Endothelial cell of umbilical vein (primary cell): ENCODE data around the gene ZPBP2. TPM values are rescaled to one million over a fixed set of nuclear protein-coding genes. Genes with fewer than 3 reads are reported as not detected.

ENCODE experiments used
- BruUV-seq: library from RNA; stranded (reverse); fragments of 400-500 nt; replicated peaks from 2 replicates; lab custom pipeline; 2021; lab: Mats Ljungman, UMichigan
- CTCF ChIA-PET: fragments of 300-600, 350-600 bp; sonication (Branson Sonifier 250); formaldehyde crosslinking; loops from one replicate; lab custom pipeline; 2021; ENCODE audit warnings: antibody characterized with exemption, inconsistent platforms; lab: Charles Lee
- POLR2A ChIA-PET: fragments of 300-600, 350-600 bp; sonication (Branson Sonifier 250); formaldehyde crosslinking; loops from one replicate; lab custom pipeline; 2021; ENCODE audit warnings: antibody characterized with exemption, inconsistent platforms; lab: Charles Lee
- DNase-seq: peaks from one replicate; pipeline ENCODE4 v3.0.0-alpha.2; 2011; ENCODE audit warnings: low read depth, low spot score
- FAIRE-seq: peaks from 2 replicates; lab custom pipeline; 2011; peaks lifted over from hg19 to GRCh38; lab: Jason Lieb, UNC
- H2AFZ ChIP-seq: 2 replicates; pipeline ENCODE4 v1.6.0; 2012; ENCODE audit warnings: low read depth, low read length, control low read depth, inconsistent platforms
- H3K27ac ChIP-seq: 2 replicates; pipeline ENCODE4 v1.5.1; 2011; ENCODE audit warnings: low read depth, mild to moderate bottlenecking, control low read depth, low read length, moderate library complexity; ENCODE audit not compliant: insufficient read depth
- H3K27me3 ChIP-seq, 2 experiments: 2 replicates each; pipeline versions ENCODE4 v1.6.0 to v1.6.1; 2011; ENCODE audit warnings: low read length in 2 of 2, mixed read lengths in 1 of 2; ENCODE audit not compliant: control insufficient read depth in 2 of 2, insufficient read depth in 2 of 2
- H3K36me3 ChIP-seq, 2 experiments: 2 replicates in 1 of 2; 3 replicates in 1 of 2; pipeline ENCODE4 v1.5.1; 2011; ENCODE audit warnings: low read length in 2 of 2, mild to moderate bottlenecking in 1 of 2, moderate library complexity in 1 of 2; ENCODE audit not compliant: control insufficient read depth in 2 of 2, insufficient read depth in 2 of 2; ENCODE audit errors: extremely low read depth in 1 of 2
- H3K4me1 ChIP-seq: 3 replicates; pipeline ENCODE4 v1.5.1; 2011; ENCODE audit warnings: mild to moderate bottlenecking, low read length; ENCODE audit not compliant: control insufficient read depth, insufficient read depth; ENCODE audit errors: extremely low read depth
- H3K4me2 ChIP-seq: 2 replicates; pipeline ENCODE4 v1.6.1; 2011; ENCODE audit warnings: low read length, control low read depth, mixed read lengths; ENCODE audit not compliant: insufficient read depth
- H3K4me3 ChIP-seq, 3 experiments: fragments of 200-600 bp in 1 of 3; sonication (generic), shearing (Covaris generic) in 1 of 3; replicated peaks in 1 of 3; 2 replicates each; pipeline ENCODE4 v1.5.1; 2011 to 2016; ENCODE audit warnings: control low read depth in 3 of 3, low read length in 3 of 3, mild to moderate bottlenecking in 2 of 3, inconsistent platforms in 1 of 3, low read depth in 1 of 3, moderate library complexity in 1 of 3; ENCODE audit not compliant: insufficient read depth in 1 of 3
- H3K79me2 ChIP-seq: 2 replicates; pipeline ENCODE4 v1.6.0; 2012; ENCODE audit warnings: low read length, inconsistent platforms; ENCODE audit not compliant: control insufficient read depth, insufficient read depth
- H3K9ac ChIP-seq: replicated peaks from 2 replicates; pipeline ENCODE3; 2011; ENCODE audit warnings: low read length, control low read depth; ENCODE audit not compliant: insufficient read depth; ENCODE audit errors: extremely low read depth
- H3K9me1 ChIP-seq: replicated peaks from 3 replicates; pipeline ENCODE4 v1.6.0; 2011; ENCODE audit warnings: mild to moderate bottlenecking, low read length; ENCODE audit not compliant: control insufficient read depth, insufficient read depth; ENCODE audit errors: extremely low read depth
- H3K9me3 ChIP-seq: replicated peaks from 2 replicates; pipeline ENCODE4 v1.5.1; 2012; ENCODE audit warnings: low read length, inconsistent platforms; ENCODE audit not compliant: control insufficient read depth, insufficient read depth
- H4K20me1 ChIP-seq: replicated peaks from 2 replicates; pipeline ENCODE3; 2011; ENCODE audit warnings: mild to moderate bottlenecking, low read length; ENCODE audit not compliant: control insufficient read depth, insufficient read depth; ENCODE audit errors: extremely low read depth
- CTCF ChIP-seq, 2 donors: IDR thresholded peaks; 1 replicate in 1 of 2; 2 replicates in 1 of 2; pipeline ENCODE4 v1.5.1; 2011; ENCODE audit warnings: low read length in 2 of 2, mild to moderate bottlenecking in 2 of 2, moderate library complexity in 2 of 2, control low read depth in 1 of 2, inconsistent platforms in 1 of 2, low read depth in 1 of 2; ENCODE audit not compliant: insufficient read depth in 1 of 2; ENCODE audit errors: extremely low read depth in 1 of 2
- EZH2 ChIP-seq: IDR thresholded peaks from 2 replicates; pipeline ENCODE4 v1.6.1; 2012; ENCODE audit warnings: borderline replicate concordance, low read depth, mild to moderate bottlenecking, moderate library complexity, low read length, inconsistent platforms; ENCODE audit not compliant: severe bottlenecking
- FOS ChIP-seq: IDR thresholded peaks from 2 replicates; pipeline ENCODE4 v1.6.1; 2011; ENCODE audit warnings: mild to moderate bottlenecking, low read length, moderate library complexity, borderline replicate concordance; ENCODE audit not compliant: insufficient read depth
- GATA2 ChIP-seq: IDR thresholded peaks from 2 replicates; pipeline ENCODE4 v1.7.0; 2011; ENCODE audit warnings: low read depth, mild to moderate bottlenecking, moderate library complexity, mixed read lengths, low read length; ENCODE audit not compliant: insufficient read length, insufficient read depth
- JUN ChIP-seq: IDR thresholded peaks from 2 replicates; pipeline ENCODE4 v1.6.1; 2011; ENCODE audit warnings: borderline replicate concordance, low read depth; ENCODE audit not compliant: insufficient read length, insufficient read depth
- MYC ChIP-seq: IDR thresholded peaks from one replicate; pipeline ENCODE4 v1.6.1; 2011; ENCODE audit warnings: mild to moderate bottlenecking, low read depth, low read length
- POLR2A ChIP-seq: IDR thresholded peaks from 2 replicates; pipeline ENCODE4 v1.6.1; 2012; ENCODE audit warnings: low read depth, mild to moderate bottlenecking, control low read depth, low read length
- POLR2AphosphoS5 ChIP-seq: IDR thresholded peaks from 2 replicates; pipeline ENCODE4 v1.6.1; 2012; ENCODE audit warnings: low read depth, mild to moderate bottlenecking, control low read depth, low read length, moderate library complexity; ENCODE audit not compliant: insufficient read depth
- dilution Hi-C: fragments of 300-500 bp; cut with MboI; formaldehyde crosslinking; loops from one replicate; pipeline ENCODE4 v1.15.0; 2019; ENCODE audit warnings: low sequenced_read_pairs; ENCODE audit not compliant: extremely low pct_ligation_motif_present
- intact Hi-C: fragments of 100-400 bp; cut with micrococcal nuclease; formaldehyde crosslinking; loops from one replicate; pipeline ENCODE4 v1.10.0; 2022
- polyA plus RNA-seq, 4 experiments: library from polyadenylated mRNA; depleted of rRNA in 3 of 4; stranded (reverse) in 3 of 4; unstranded in 1 of 4; fragments of >200 nt; gene quantifications; 2 replicates each; pipeline versions ENCODE4 v1.2.1 to v1.2.3, GENCODE V29; 2011 to 2012; ENCODE audit warnings: missing spikeins in 1 of 4
- total RNA-seq: library from RNA; stranded (reverse); gene quantifications from 2 replicates; pipeline ENCODE4 v1.2.3, GENCODE V29; 2021
- TF ChIP-seq, protein P1 (sequence below): IDR thresholded peaks from 2 replicates; pipeline ENCODE4 v1.6.1; 2011; ENCODE audit not compliant: insufficient read depth, insufficient read length

Gene ZPBP2
- total and polyA plus RNA-seq, 2 donors (not counting 3 experiments of a cell fraction or from before 2014, with no cell fraction given), result not detected

GRCh38 chr17:39846205-39846604, 21.8 kb upstream of the ZPBP2 start:
- TF ChIP-seq, protein P1, sequence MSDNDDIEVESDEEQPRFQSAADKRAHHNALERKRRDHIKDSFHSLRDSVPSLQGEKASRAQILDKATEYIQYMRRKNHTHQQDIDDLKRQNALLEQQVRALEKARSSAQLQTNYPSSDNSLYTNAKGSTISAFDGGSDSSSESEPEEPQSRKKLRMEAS, result no peak
- TF ChIP-seq GATA2 (no peak), JUN (no peak), POLR2AphosphoS5 (no peak)
- Histone ChIP-seq H3K27ac (no peak overlapping the region), H3K27me3 (peaks cover 20 to 37% of the 10 kb centered on the region in 2 experiments), H3K79me2 (no peaks in the 10 kb centered on the region), H3K4me3 (no peak overlapping the region), H3K9me1 (no peaks in the 10 kb centered on the region), H2AFZ (no peak overlapping the region), H4K20me1 (no peaks in the 10 kb centered on the region), H3K4me1 (no peaks in the 10 kb centered on the region), H3K36me3 (no peaks in the 10 kb centered on the region), H3K9ac (no peak overlapping the region), H3K4me2 (no peak overlapping the region), H3K9me3 (no peaks in the 10 kb centered on the region)
- dilution Hi-C loops, result no loop called here
- ChIA-PET POLR2A (no interaction called here), CTCF (interaction anchor here (0.7 to 1.3 kb wide), 2 partner anchors 14 to 16 kb away, joined by 3 read pairs; no protein-coding TSS in a partner anchor)
- intact Hi-C loops, result no loop called here
- DNase-seq (no peak), FAIRE-seq (no peak)
- no TSS peak for BruUV-seq

DNA sequence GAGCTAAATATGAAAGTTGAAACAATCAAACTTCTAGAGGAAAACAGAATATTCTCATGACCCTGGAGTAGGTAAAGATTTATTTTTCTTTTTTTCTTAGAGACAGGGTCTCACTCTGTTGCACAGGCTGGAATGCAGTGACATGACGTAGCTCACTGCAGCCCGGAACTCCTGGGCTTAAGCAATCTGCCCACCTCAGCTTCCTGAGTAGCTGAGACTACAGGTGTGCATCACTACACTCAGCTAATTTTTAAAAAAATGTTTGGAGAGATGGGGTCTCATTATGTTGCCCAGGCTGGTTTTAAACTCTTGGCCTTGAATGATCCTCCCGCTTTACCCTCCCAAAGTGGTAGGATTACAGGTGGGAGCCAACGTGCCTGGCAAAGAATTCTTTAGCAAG, 19.4 kb upstream of the ZPBP2 start:
- Histone ChIP-seq H3K27me3 (peaks cover 13 to 30% of the 10 kb centered on the region in 2 experiments), H3K9me3 (no peaks in the 10 kb centered on the region), H3K9ac (no peak overlapping the region), H3K4me1 (no peaks in the 10 kb centered on the region), H3K27ac (no peak overlapping the region), H3K4me2 (no peak overlapping the region), H3K79me2 (no peaks in the 10 kb centered on the region), H3K4me3 (no peak overlapping the region), H4K20me1 (no peaks in the 10 kb centered on the region), H3K36me3 (no peaks in the 10 kb centered on the region), H3K9me1 (no peaks in the 10 kb centered on the region), H2AFZ (no peak overlapping the region)
- DNase-seq (no peak), FAIRE-seq (no peak)
- intact Hi-C loops (no loop called here), dilution Hi-C loops (no loop called here)
- POLR2A ChIA-PET, result no interaction called here
- CTCF ChIA-PET, result no interaction called here
- BruUV-seq, result no TSS peak
- no peak for TF ChIP-seq MYC
- no peak for TF ChIP-seq POLR2A
- TF ChIP-seq POLR2AphosphoS5, result no peak
- no peak for TF ChIP-seq CTCF (IDR thresholded peaks at IDR 0.05; ENCODE audit: extremely low read depth in 1 of 2, insufficient read depth in 1 of 2, low read depth in 1 of 2, low read length in 2 of 2)
- no peak for TF ChIP-seq GATA2
- TF ChIP-seq, protein P1, result no peak
- TF ChIP-seq EZH2, result no peak
- TF ChIP-seq JUN, result no peak
- TF ChIP-seq FOS, result no peak
